ENCODE measurements around the gene ABL1. TPM values are rescaled to one million over a fixed set of nuclear protein-coding genes. Genes with fewer than 3 reads are reported as not detected.

Gene ABL1
- total and polyA plus RNA-seq, 7 donors = 24.5 to 127 (median 69.6) TPM

DNA sequence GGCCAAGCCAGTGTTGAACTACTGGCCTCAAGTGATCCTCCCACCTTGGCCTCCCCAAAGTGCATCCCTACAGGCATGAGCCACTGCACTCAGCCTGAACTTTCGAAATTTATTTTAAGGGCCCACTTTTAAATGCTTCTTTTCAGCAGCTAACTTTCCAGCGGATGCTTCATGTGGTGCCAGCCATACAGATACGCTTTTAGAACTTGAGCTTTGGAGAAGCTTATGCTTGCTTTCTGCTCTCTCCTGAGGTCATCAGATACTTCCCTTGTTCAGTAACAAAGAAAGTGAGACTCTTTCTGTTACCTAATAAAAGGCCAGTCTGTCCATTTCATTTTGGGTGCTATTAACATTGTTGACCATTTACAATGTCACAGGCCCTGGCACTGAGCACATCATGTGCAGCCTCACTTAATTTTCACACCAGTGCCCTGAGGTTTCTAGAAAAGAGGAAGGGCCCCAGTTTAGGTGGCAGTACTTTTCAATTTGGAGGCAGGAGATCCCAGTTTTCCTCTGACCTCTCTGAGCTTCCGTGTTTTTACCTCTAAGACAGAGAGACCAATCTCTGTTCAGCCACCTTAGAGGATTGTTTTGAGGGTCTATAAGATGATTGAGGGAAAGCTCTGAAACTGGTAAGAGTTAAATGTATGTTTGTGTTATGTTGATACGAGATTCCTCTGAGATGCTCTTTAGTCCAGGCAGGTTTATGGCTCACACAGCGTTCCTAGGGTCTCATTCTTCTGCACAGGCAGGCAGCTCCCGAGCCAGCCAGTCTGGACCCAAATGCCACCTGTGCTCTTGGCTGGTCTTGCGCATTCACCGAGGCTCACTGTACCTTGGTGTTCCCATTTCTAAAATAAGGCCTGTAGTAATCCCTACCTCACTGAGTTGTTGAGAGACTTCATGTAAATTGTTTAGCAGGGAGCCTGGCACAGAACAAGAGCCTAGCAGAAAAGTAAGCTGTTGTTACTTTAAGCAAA lies 4.4 kb downstream of the ABL1 start:
- Histone ChIP-seq H3K4me3 (peak overlapping the region; percentile 7 to 76 (median 64)), H3K27me3 (no peaks in the 10 kb centered on the region), H3K9me3 (no peaks in the 10 kb centered on the region), H3K36me3 (no peaks in the 10 kb centered on the region), H3K27ac (peak overlapping the region; percentile 89 to 95 (median 93)), H3K4me1 (peaks cover 0 to 82% (median 73%) of the 10 kb centered on the region in 4 donors)
- 65 to 77% methylated on average over 9 of the region's 9 CpGs for WGBS, 2 donors
- intact Hi-C loops (cut with DNase I) = no loop called here
- no peak for DNase-seq
- TF ChIP-seq POLR2A (IDR thresholded peaks at IDR 0.05) (no peak), POLR2AphosphoS5 (IDR thresholded peaks at IDR 0.05) (peak in 2 of 4 donors; percentile 6 to 22), EP300 (IDR thresholded peaks at IDR 0.05) (peak in 1 of 4 donors; percentile 16)
- TF ChIP-seq, protein P1, sequence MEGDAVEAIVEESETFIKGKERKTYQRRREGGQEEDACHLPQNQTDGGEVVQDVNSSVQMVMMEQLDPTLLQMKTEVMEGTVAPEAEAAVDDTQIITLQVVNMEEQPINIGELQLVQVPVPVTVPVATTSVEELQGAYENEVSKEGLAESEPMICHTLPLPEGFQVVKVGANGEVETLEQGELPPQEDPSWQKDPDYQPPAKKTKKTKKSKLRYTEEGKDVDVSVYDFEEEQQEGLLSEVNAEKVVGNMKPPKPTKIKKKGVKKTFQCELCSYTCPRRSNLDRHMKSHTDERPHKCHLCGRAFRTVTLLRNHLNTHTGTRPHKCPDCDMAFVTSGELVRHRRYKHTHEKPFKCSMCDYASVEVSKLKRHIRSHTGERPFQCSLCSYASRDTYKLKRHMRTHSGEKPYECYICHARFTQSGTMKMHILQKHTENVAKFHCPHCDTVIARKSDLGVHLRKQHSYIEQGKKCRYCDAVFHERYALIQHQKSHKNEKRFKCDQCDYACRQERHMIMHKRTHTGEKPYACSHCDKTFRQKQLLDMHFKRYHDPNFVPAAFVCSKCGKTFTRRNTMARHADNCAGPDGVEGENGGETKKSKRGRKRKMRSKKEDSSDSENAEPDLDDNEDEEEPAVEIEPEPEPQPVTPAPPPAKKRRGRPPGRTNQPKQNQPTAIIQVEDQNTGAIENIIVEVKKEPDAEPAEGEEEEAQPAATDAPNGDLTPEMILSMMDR (IDR thresholded peaks at IDR 0.05) = no peak

DNA sequence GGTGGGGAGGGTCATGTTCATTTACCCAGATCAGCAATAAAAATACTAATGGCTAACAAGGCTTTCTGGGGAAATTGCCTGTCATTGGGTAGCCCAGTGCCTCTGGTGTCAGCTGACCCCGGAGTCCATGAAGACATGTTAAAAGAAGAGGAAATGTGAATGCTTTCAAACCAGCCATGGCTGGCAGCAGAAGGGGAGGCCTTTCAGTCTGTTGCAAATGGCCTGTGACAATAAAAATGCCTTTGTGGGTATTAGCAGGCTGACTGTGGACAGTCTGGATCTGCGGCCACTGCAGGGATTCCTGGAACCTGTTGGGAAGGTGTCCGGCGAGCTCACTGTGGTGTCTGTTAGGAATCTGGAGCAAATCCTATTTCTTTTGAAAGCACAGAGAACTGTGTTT lies 7.5 kb downstream of the ABL1 start:
- Histone ChIP-seq H3K36me3 (no peaks in the 10 kb centered on the region), H3K4me1 (peaks cover 0 to 97% (median 96%) of the 10 kb centered on the region in 4 donors), H3K27ac (peak overlapping the region; percentile 89 to 95 (median 93)), H3K4me3 (peak overlapping the region in 1 of 4 donors; percentile 18), H3K9me3 (no peaks in the 10 kb centered on the region), H3K27me3 (no peaks in the 10 kb centered on the region)
- TF ChIP-seq EP300 (IDR thresholded peaks at IDR 0.05) = no peak
- no peak for DNase-seq
- WGBS, 2 donors = 65 to 76% methylated on average over 4 of the region's 4 CpGs
- intact Hi-C loops (cut with DNase I) = no loop called here

DNA sequence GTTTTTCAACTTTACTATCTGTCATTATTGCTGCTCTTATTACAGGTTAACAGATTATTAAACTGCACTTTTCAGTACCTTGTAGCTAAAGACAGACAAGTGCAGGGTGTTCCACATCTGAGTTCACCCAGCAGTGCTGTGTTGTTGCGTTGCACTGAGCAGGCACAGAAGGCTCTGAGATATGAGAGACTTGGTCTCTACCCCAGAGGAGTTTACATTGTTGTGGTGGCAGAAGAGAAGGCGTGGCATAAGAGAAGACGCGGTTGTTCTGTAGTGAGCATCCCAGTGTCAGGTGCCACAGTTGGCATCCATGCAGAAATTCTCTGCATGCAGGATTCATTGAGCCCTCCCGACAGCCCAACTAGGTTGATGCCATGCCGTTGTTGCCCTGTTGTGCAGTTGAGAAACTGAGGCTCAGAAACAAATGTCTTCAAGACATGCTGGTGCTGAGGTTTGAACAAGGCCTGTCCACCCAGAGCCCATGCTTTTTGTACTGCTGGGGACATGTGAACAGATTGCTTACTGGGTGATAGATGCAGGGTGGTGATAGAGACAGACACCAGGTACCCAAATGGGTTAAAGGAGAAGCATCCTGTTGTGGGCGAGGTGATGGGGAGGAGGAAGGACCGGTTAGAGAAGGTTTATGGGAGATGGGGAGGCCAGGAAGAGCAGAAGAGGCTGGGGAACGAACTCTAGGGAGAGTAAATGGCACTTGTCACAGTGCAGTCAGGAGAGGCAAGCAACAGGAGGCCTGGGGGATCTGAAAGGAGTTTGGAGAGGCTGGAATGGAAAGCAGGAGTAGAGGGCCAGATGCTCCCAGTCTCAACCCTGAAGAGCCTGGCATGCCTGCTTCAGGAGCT lies 8.2 kb downstream of the ABL1 start:
- Histone ChIP-seq H3K36me3 (no peaks in the 10 kb centered on the region), H3K27ac (peak overlapping the region; percentile 89 to 95 (median 93)), H3K4me1 (peaks cover 0 to 97% (median 96%) of the 10 kb centered on the region in 4 donors), H3K9me3 (no peaks in the 10 kb centered on the region), H3K27me3 (no peaks in the 10 kb centered on the region), H3K4me3 (no peak overlapping the region)
- 56 to 74% methylated on average over 9 of the region's 9 CpGs for WGBS, 2 donors
- DNase-seq = no peak
- TF ChIP-seq, protein P1 (IDR thresholded peaks at IDR 0.05) = no peak
- TF ChIP-seq EP300 (IDR thresholded peaks at IDR 0.05) (no peak), POLR2A (IDR thresholded peaks at IDR 0.05) (peak in 1 of 2 donors; percentile 49), POLR2AphosphoS5 (IDR thresholded peaks at IDR 0.05) (peak; percentile 13 to 77 (median 50))
- intact Hi-C loops (cut with DNase I) = no loop called here

DNA sequence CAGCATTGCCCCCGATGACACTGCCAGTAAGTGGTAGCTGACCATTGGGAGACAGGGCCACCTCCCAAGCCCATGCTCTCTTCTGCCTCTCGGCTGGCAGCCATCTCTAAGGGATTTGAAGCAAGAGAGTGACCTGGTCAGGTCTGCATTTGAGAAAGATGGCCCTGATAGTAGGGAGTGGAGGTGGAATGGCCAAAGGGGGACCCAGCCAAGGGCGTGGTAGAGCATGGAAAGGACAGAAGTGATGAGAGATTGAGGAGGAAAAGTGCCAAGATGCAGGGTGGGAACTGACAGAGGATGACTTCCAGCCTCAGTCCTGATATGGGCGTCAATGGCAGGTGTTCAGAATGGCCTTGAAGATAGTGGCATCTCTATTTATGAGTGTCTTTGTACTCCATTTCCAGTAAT lies 9.0 kb downstream of the ABL1 start:
- 76 to 83% methylated on average over 4 of the region's 4 CpGs for WGBS, 2 donors
- Histone ChIP-seq H3K27me3 (no peaks in the 10 kb centered on the region), H3K9me3 (no peaks in the 10 kb centered on the region), H3K4me3 (no peak overlapping the region), H3K27ac (peak overlapping the region; percentile 89 to 95 (median 93)), H3K4me1 (peaks cover 0 to 96% (median 95%) of the 10 kb centered on the region in 4 donors), H3K36me3 (no peaks in the 10 kb centered on the region)
- intact Hi-C loops (cut with DNase I) = no loop called here
- TF ChIP-seq EP300 (IDR thresholded peaks at IDR 0.05) (no peak), POLR2AphosphoS5 (IDR thresholded peaks at IDR 0.05) (peak in 1 of 4 donors; percentile 39)
- DNase-seq = no peak

DNA sequence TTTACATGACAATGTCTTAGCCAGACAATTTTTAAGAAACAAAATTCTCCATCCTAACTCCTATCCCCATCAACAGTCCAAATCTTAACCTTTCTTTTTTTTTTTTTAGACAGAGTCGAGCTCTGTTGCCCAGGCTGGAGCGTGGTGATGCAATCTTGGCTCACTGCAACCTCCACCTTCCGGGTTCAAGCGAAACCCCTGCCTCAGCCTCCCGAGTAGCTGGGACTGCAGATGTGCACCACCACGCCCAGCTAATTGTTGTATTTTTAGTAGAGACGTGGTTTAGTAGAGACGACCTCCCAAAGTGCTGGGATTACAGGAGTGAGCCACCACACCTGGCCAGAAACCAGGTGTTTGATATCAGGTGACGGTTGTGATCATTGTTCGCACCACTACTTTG lies 10.2 kb downstream of the ABL1 start:
- peaks cover 0 to 96% (median 95%) of the 10 kb centered on the region in 4 donors for H3K4me1 ChIP-seq
- H3K4me3 ChIP-seq = peak overlapping the region in 2 of 4 donors; percentile 25 to 28
- no peak for DNase-seq
- intact Hi-C loops (cut with DNase I) = no loop called here
- peak in 1 of 4 donors; percentile 10 for TF ChIP-seq POLR2AphosphoS5 (IDR thresholded peaks at IDR 0.05)
- TF ChIP-seq, protein P1 (IDR thresholded peaks at IDR 0.05) = no peak
- no peaks in the 10 kb centered on the region for H3K27me3 ChIP-seq
- WGBS, 2 donors = 57 to 74% methylated on average over 10 of the region's 10 CpGs
- no peaks in the 10 kb centered on the region for H3K9me3 ChIP-seq
- H3K36me3 ChIP-seq = no peaks in the 10 kb centered on the region
- peak overlapping the region; percentile 89 to 95 (median 93) for H3K27ac ChIP-seq

Data from sigmoid colon (tissue), 7 donors.